Measurements from ENCODE around the gene ZNF236. TPM values are rescaled to one million over a fixed set of nuclear protein-coding genes. Genes with fewer than 3 reads are reported as not detected.
A peak's percentile ranks its signal among the peaks of the same experiment; 100 is the strongest.

ZNF236 gene
- total and polyA plus RNA-seq, 8 donors, result 2.6 to 13.3 (median 6.7) TPM

GRCh38 chr18:76977684-76978232 lies 155.4 kb downstream of the ZNF236 start:
- no peaks in the 10 kb centered on the region for H3K36me3 ChIP-seq
- H3K4me3 ChIP-seq, result no peak overlapping the region
- peaks cover 0 to 4% (median 4%) of the 10 kb centered on the region in 3 donors for H3K4me1 ChIP-seq
- no peaks in the 10 kb centered on the region for H3K27me3 ChIP-seq
- no peak for FAIRE-seq
- WGBS, 2 donors, result 56 to 59% methylated on average over 11 of the region's 11 CpGs
- TF ChIP-seq, protein P1, sequence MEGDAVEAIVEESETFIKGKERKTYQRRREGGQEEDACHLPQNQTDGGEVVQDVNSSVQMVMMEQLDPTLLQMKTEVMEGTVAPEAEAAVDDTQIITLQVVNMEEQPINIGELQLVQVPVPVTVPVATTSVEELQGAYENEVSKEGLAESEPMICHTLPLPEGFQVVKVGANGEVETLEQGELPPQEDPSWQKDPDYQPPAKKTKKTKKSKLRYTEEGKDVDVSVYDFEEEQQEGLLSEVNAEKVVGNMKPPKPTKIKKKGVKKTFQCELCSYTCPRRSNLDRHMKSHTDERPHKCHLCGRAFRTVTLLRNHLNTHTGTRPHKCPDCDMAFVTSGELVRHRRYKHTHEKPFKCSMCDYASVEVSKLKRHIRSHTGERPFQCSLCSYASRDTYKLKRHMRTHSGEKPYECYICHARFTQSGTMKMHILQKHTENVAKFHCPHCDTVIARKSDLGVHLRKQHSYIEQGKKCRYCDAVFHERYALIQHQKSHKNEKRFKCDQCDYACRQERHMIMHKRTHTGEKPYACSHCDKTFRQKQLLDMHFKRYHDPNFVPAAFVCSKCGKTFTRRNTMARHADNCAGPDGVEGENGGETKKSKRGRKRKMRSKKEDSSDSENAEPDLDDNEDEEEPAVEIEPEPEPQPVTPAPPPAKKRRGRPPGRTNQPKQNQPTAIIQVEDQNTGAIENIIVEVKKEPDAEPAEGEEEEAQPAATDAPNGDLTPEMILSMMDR (IDR thresholded peaks at IDR 0.05), result no peak
- no peak for ATAC-seq
- intact Hi-C loops (cut with DNase I), result no loop called here
- H3K9me3 ChIP-seq, result no peaks in the 10 kb centered on the region
- H3K27ac ChIP-seq, result no peak overlapping the region
- DNase-seq, result peak in 1 of 6 donors; percentile 33

- ATAC-seq (no peak), FAIRE-seq (no peak), DNase-seq (no peak)
- H3K9me3 ChIP-seq, result no peaks in the 10 kb centered on the region
- H3K4me3 ChIP-seq, result no peak overlapping the region
- H3K27ac ChIP-seq, result no peak overlapping the region
- H3K27me3 ChIP-seq, result no peaks in the 10 kb centered on the region
- 89 to 94% methylated on average over 14 of the region's 14 CpGs for WGBS, 2 donors
- intact Hi-C loops (cut with DNase I), result no loop called here
- TF ChIP-seq, protein P1 (IDR thresholded peaks at IDR 0.05), result no peak
- no peaks in the 10 kb centered on the region for H3K36me3 ChIP-seq
- peaks cover 2 to 4% (median 4%) of the 10 kb centered on the region in 3 donors for H3K4me1 ChIP-seq
These were observed 156.3 kb downstream of the ZNF236 start for GRCh38 chr18:76978616-76979015.

DNA sequence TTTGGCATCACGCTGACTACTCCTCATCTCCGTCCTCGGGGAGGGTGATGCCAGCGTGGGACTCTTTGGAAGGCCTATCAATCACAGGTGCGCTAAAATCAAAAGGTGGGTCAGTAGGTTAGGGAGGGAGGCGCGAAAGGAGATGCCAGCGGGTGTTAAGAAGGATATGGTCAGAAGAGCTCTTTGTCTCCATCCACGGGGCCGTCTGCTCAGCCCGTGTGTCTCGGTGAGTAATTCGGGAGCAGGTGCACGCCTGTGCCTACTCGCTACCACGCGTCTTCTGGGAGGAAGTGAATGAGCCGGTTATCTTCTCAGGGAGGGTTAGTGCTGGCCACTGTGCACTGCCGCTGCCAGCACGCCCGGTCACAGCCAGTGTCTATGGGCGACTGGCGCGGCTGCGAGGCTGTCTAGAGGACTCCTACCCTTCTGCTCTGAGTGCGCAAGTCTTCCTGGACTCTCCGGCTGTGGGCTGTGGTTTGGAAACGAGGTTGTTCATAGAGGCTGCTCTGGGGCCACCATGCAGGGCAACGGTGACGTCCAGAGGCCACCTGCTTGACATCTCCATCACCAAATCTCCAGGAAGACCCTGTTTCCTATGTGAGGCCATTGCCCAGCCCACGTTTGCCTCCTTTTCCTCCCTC lies 156.9 kb downstream of the ZNF236 start:
- no peaks in the 10 kb centered on the region for H3K36me3 ChIP-seq
- intact Hi-C loops (cut with DNase I), result no loop called here
- DNase-seq (no peak), ATAC-seq (no peak), FAIRE-seq (no peak)
- no peaks in the 10 kb centered on the region for H3K27me3 ChIP-seq
- H3K4me3 ChIP-seq, result no peak overlapping the region
- TF ChIP-seq, protein P1 (IDR thresholded peaks at IDR 0.05), result no peak
- 95% methylated on average over 30 to 31 of the region's 31 CpGs for WGBS, 2 donors
- H3K4me1 ChIP-seq, result peaks cover 2 to 4% (median 4%) of the 10 kb centered on the region in 3 donors
- no peaks in the 10 kb centered on the region for H3K9me3 ChIP-seq
- no peak overlapping the region for H3K27ac ChIP-seq

DNA sequence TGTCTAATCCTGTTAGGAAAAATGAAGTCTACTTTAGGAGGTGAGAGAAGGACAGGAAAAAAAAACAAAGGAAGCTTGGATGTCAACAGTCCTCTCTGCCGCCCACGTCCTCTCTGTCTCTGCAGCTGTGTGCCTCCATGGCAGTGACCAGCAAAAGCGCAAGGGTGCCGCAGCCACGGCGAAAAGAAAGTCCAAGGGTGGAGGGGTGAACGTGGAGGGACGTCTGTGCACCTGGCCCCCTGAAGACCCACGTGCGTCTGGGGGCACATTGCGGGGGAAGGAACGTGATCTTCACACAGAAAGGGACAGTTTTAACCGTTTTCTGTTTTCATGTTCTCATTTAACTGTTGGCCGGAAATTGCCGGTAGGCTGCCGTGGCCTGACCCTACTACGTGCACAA lies 157.5 kb downstream of the ZNF236 start:
- Histone ChIP-seq H3K4me1 (peaks cover 2 to 4% (median 4%) of the 10 kb centered on the region in 3 donors), H3K9me3 (no peaks in the 10 kb centered on the region), H3K36me3 (no peaks in the 10 kb centered on the region), H3K4me3 (no peak overlapping the region), H3K27me3 (no peaks in the 10 kb centered on the region), H3K27ac (no peak overlapping the region)
- FAIRE-seq (no peak), ATAC-seq (no peak), DNase-seq (no peak)
- TF ChIP-seq, protein P1 (IDR thresholded peaks at IDR 0.05), result no peak
- intact Hi-C loops (cut with DNase I), result loop anchor here in 2 of 3 donors (10.0 kb wide), 2 partner anchors 105 to 175 kb away; no protein-coding TSS in a partner anchor
- WGBS, 2 donors, result 84 to 91% methylated on average over 17 of the region's 17 CpGs
